GM23248 (cell line): Measurements from ENCODE around the gene FBP2. TPM values are rescaled to one million over a fixed set of nuclear protein-coding genes. Genes with fewer than 3 reads are reported as not detected.

Source experiments
- DNase-seq: peaks from one replicate; pipeline ENCODE4 v3.0.0-alpha.2; 2015
- H2AFZ ChIP-seq: fragments of 200-600 bp; sonication (generic); 2 replicates; pipeline ENCODE4 v1.6.1; 2016; ENCODE audit warnings: antibody characterized with exemption
- H3F3A ChIP-seq: fragments of 200-600 bp; sonication (generic); 2 replicates; pipeline ENCODE4 v1.6.1; 2016; ENCODE audit warnings: mild to moderate bottlenecking, antibody characterized with exemption, mixed run types; ENCODE audit not compliant: insufficient read depth
- H3K27ac ChIP-seq: fragments of 200-600 bp; sonication (generic); 2 replicates; pipeline ENCODE4 v1.5.1; 2016; ENCODE audit warnings: mild to moderate bottlenecking
- H3K27me3 ChIP-seq: fragments of 200-600 bp; sonication (generic); replicated peaks from 2 replicates; pipeline ENCODE4 v1.6.1; 2016; ENCODE audit warnings: mild to moderate bottlenecking; ENCODE audit not compliant: insufficient read depth
- H3K36me3 ChIP-seq: fragments of 200-600 bp; sonication (generic); 2 replicates; pipeline ENCODE4 v1.6.1; 2016; ENCODE audit warnings: low read depth, mild to moderate bottlenecking
- H3K4me1 ChIP-seq: fragments of 200-600 bp; sonication (generic); 2 replicates; pipeline ENCODE4 v1.6.1; 2016; ENCODE audit warnings: mild to moderate bottlenecking; ENCODE audit not compliant: insufficient read depth
- H3K4me2 ChIP-seq: fragments of 200-600 bp; sonication (generic); one replicate; pipeline ENCODE4 v1.6.1; 2016; ENCODE audit warnings: mild to moderate bottlenecking; ENCODE audit not compliant: unreplicated experiment
- H3K4me3 ChIP-seq: fragments of 200-600 bp; sonication (generic); 2 replicates; pipeline ENCODE4 v1.5.1; 2016; ENCODE audit warnings: mild to moderate bottlenecking
- H3K79me2 ChIP-seq: fragments of 200-600 bp; sonication (generic); 2 replicates; pipeline ENCODE4 v1.6.1; 2016; ENCODE audit warnings: mild to moderate bottlenecking; ENCODE audit not compliant: insufficient read depth
- H3K9ac ChIP-seq: fragments of 200-600 bp; sonication (generic); 2 replicates; pipeline ENCODE4 v1.6.1; 2016; ENCODE audit warnings: mild to moderate bottlenecking
- H3K9me2 ChIP-seq: fragments of 200-600 bp; sonication (generic); 2 replicates; pipeline ENCODE4 v1.6.1; 2016; ENCODE audit warnings: mixed run types, mild to moderate bottlenecking, moderate library complexity; ENCODE audit not compliant: insufficient read depth
- H3K9me3 ChIP-seq: fragments of 200-600 bp; sonication (generic); one replicate; pipeline ENCODE4 v1.6.1; 2017; ENCODE audit warnings: low read depth
- H4K20me1 ChIP-seq: fragments of 200-600 bp; sonication (generic); 2 replicates; pipeline ENCODE4 v1.6.0; 2016; ENCODE audit not compliant: insufficient read depth
- EZH2 ChIP-seq: fragments of 200-600 bp; sonication (generic); IDR thresholded peaks from 2 replicates; pipeline ENCODE4 v1.6.1; 2018; ENCODE audit warnings: antibody characterized with exemption, mild to moderate bottlenecking; ENCODE audit not compliant: insufficient read depth, poor library complexity, severe bottlenecking
- EZH2phosphoT487 ChIP-seq: fragments of 200-600 bp; sonication (generic); IDR thresholded peaks from 2 replicates; pipeline ENCODE4 v1.6.1; 2018; ENCODE audit warnings: antibody characterized with exemption, moderate library complexity, mild to moderate bottlenecking, low read depth; ENCODE audit not compliant: insufficient read depth
- WGBS, 2 experiments: methylation state at CpG; one replicate each; pipeline ENCODE4 v1.1.6; 2015 to 2017; ENCODE audit warnings: low lambda C conversion rate in 2 of 2, low coverage in 1 of 2; ENCODE audit errors: missing lambda C conversion rate in 2 of 2; 5-methylcytosine and 5-hydroxymethylcytosine counted together
- in situ Hi-C: fragments of 300-500 bp; cut with MboI; formaldehyde crosslinking; loops from 2 replicates; pipeline ENCODE4 v1.15.0; 2020
- polyA plus RNA-seq: library from polyadenylated mRNA; unstranded; fragments of >200 nt; fragmentation: Nextera tagmentation; extraction: Ambion mirVana; gene quantifications from 2 replicates; pipeline ENCODE4 v1.2.1, GENCODE V29; 2016
- total RNA-seq: library from RNA; depleted of rRNA; stranded (reverse); fragments of >200 nt; shearing (Covaris generic); gene quantifications from 2 replicates; pipeline ENCODE4 v1.2.3, GENCODE V29; 2014; rRNA removed

The FBP2 gene
- total and polyA plus RNA-seq, 2 experiments from 2014 or later, result not detected

- Histone ChIP-seq H2AFZ (no peak overlapping the region), H3K9ac (no peak overlapping the region), H3K4me2 (no peak overlapping the region), H3K27me3 (no peaks in the 10 kb centered on the region; the same call in none of the 2 replicates), H3K4me1 (no peaks in the 10 kb centered on the region), H3K9me3 (no peaks in the 10 kb centered on the region), H4K20me1 (no peaks in the 10 kb centered on the region), H3K4me3 (no peak overlapping the region), H3K36me3 (no peaks in the 10 kb centered on the region), H3K79me2 (no peaks in the 10 kb centered on the region), H3F3A (no peaks in the 10 kb centered on the region), H3K27ac (no peak overlapping the region), H3K9me2 (no peaks in the 10 kb centered on the region)
- no peak for DNase-seq
- no peak for TF ChIP-seq EZH2
- no peak for TF ChIP-seq EZH2phosphoT487
- in situ Hi-C loops, result no loop called here
- 28 to 30% methylated on average over 6 of the region's 6 CpGs for WGBS, 2 experiments
Measured at GRCh38 chr9:94511134-94511954, 82.3 kb downstream of the FBP2 start.

Other genes with a start within 250 kb of the FBP2 start
- gene PCAT7, start 38.7 kb downstream of the FBP2 start, total RNA-seq, result not detected in 2 replicates
- gene PCAT7, start 38.7 kb downstream of the FBP2 start, polyA plus RNA-seq, result not detected in 2 replicates
- gene FBP1, start 45.7 kb upstream of the FBP2 start, total RNA-seq, result not detected in 2 replicates
- gene FBP1, start 45.7 kb upstream of the FBP2 start, polyA plus RNA-seq, result not detected in 2 replicates
- gene AOPEP, start 132.9 kb upstream of the FBP2 start, total RNA-seq, result 90.0 and 90.5 TPM in 2 replicates
- 118 and 120 TPM in 2 replicates for gene AOPEP, start 132.9 kb upstream of the FBP2 start, polyA plus RNA-seq